ENCODE data around the gene IL9.

GRCh38 chr5:135890867-135891266 is 4.8 kb downstream of the IL9 start:
- no peak for TF ChIP-seq CTCF (conservative IDR thresholded peaks at IDR 0.05; ENCODE audit: low read depth, low read length)
- no peak for TF ChIP-seq RCOR1 (IDR thresholded peaks at IDR 0.05; ENCODE audit: insufficient replicate concordance, low read length)
- no peak for TF ChIP-seq ELK1 (IDR thresholded peaks at IDR 0.05; ENCODE audit: borderline replicate concordance, low read depth, low read length)
- TF ChIP-seq BHLHE40 (IDR thresholded peaks at IDR 0.05; ENCODE audit: low read depth, low read length) = no peak
- no peak for TF ChIP-seq RFX5 (IDR thresholded peaks at IDR 0.05; ENCODE audit: low read depth, low read length)
- no peak for TF ChIP-seq MAFK (IDR thresholded peaks at IDR 0.05; ENCODE audit: low read depth, low read length)
- no peak for TF ChIP-seq RAD21 (IDR thresholded peaks at IDR 0.05; ENCODE audit: low read length)

Measured in IMR-90 (cell line).